Testis (tissue), 3 donors: ENCODE data around the gene CDKL5. TPM values are rescaled to one million over a fixed set of nuclear protein-coding genes. Genes with fewer than 3 reads are reported as not detected.

Experiments
- DNase-seq: peaks from one replicate; pipeline ENCODE4 v3.0.0-alpha.2; 2019
- H3K27ac ChIP-seq, 2 donors: fragments of 200-600 bp; sonication (generic); one replicate each; pipeline ENCODE4 v1.5.1; 2019
- H3K27me3 ChIP-seq: fragments of 200-600 bp; sonication (generic); one replicate; pipeline ENCODE4 v1.5.1; 2019
- H3K36me3 ChIP-seq: fragments of 200-600 bp; sonication (generic); one replicate; pipeline ENCODE4 v1.5.1; 2017; ENCODE audit warnings: low read depth; ENCODE audit errors: missing control alignments
- H3K4me1 ChIP-seq: fragments of 200-600 bp; sonication (generic); one replicate; pipeline ENCODE4 v1.5.1; 2019
- H3K4me3 ChIP-seq, 2 donors: fragments of 200-600 bp; sonication (generic); one replicate each; pipeline ENCODE4 v1.5.1; 2017 to 2019
- H3K9me3 ChIP-seq: fragments of 200-600 bp; sonication (generic); one replicate; pipeline ENCODE4 v1.5.1; 2017
- CTCF ChIP-seq, 3 experiments: fragments of 450-650 bp in 2 of 3; fragments of 200-600 bp in 1 of 3; sonication (generic) in 1 of 3; IDR thresholded peaks; one replicate each; pipeline ENCODE4 v1.5.1; 2016 to 2019; ENCODE audit warnings: antibody characterized with exemption in 3 of 3, mild to moderate bottlenecking in 2 of 3, moderate library complexity in 1 of 3
- POLR2A ChIP-seq: fragments of 450-650 bp; IDR thresholded peaks from one replicate; pipeline ENCODE4 v1.6.1; 2017; ENCODE audit warnings: antibody characterized with exemption, mild to moderate bottlenecking, moderate library complexity
- WGBS, 2 donors: methylation state at CpG; one replicate each; pipeline ENCODE4 v1.1.5; 2018; 5-methylcytosine and 5-hydroxymethylcytosine counted together
- intact Hi-C: fragments of 100-400 bp; cut with DNase I; formaldehyde crosslinking; loops from one replicate; pipeline ENCODE4 v1.15.1; 2023; ENCODE audit warnings: low total_unique reads
- polyA plus RNA-seq: library from polyadenylated mRNA; stranded (reverse); fragments of 350-450 nt; fragmentation: Illumina TruSeq; extraction: RNeasy Lipid Tissue Mini Kit (QIAGEN cat#74804); gene quantifications from one replicate; pipeline ENCODE4 v1.2.3, GENCODE V29; 2014; ENCODE audit warnings: low read depth, low replicate concordance; ENCODE audit not compliant: insufficient read depth
- total RNA-seq, 2 donors: library from RNA; depleted of rRNA; stranded (reverse); fragments of >200 nt; gene quantifications; one replicate each; pipeline ENCODE4 v1.2.3, GENCODE V29; 2016

CDKL5 gene
- total and polyA plus RNA-seq, 3 donors from 2014 or later: 20.1 to 24.7 (median 21.1) TPM

DNA sequence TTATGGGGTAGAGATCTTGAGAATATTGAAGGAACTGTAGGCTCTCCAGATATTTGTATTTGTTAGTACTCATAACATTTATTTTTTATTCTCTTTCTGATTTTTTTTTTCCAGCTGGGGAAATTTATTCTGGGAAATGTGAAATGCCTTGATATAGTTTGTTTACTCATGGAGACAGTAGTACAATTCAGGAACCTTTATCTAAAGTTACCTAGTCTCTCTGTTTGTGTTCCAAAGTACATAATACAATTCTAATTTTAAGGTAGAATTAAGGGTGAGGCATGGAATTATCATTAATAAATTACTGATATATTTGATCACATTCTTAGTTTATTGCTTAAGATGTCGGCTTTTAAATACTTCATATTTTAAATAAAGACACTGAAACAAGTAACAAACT lies 132.5 kb downstream of the CDKL5 start:
- Histone ChIP-seq H3K27ac (no peak overlapping the region), H3K36me3 (no peaks in the 10 kb centered on the region), H3K4me3 (no peak overlapping the region), H3K9me3 (no peaks in the 10 kb centered on the region), H3K4me1 (no peaks in the 10 kb centered on the region), H3K27me3 (no peaks in the 10 kb centered on the region)
- intact Hi-C loops: no loop called here
- 90 to 97% methylated on average over 1 of the region's 1 CpG for WGBS, 2 donors
- no peak for DNase-seq
- TF ChIP-seq POLR2A (no peak), CTCF (IDR thresholded peaks at IDR 0.05) (no peak)

DNA sequence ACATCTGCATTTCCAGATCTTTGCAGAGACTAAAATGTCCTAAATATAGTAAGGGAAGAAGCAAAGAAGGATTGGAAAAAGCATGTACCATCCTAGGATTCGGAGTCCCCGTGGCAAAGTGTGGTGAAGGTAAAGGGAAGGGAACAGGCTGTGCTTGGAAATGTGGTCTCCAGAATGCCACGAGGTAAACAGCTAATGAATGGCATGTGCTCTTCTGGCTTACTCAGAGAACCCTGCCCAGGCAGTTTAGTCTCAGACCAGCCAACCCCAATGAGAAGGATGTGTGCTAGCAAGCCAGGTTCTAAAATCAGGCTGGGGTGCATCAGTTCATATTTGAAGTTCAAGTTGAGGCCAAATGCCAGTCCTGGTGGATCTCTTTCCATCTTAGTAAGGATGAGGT lies 133.4 kb downstream of the CDKL5 start:
- DNase-seq: no peak
- TF ChIP-seq CTCF (IDR thresholded peaks at IDR 0.05): no peak
- no peak for TF ChIP-seq POLR2A
- no peak overlapping the region for H3K4me3 ChIP-seq
- H3K9me3 ChIP-seq: no peaks in the 10 kb centered on the region
- no peaks in the 10 kb centered on the region for H3K36me3 ChIP-seq
- WGBS, 2 donors: 77 to 93% methylated on average over 2 to 3 of the region's 3 CpGs
- no peak overlapping the region for H3K27ac ChIP-seq
- H3K4me1 ChIP-seq: no peaks in the 10 kb centered on the region
- intact Hi-C loops: no loop called here
- H3K27me3 ChIP-seq: no peaks in the 10 kb centered on the region

- Histone ChIP-seq H3K36me3 (no peaks in the 10 kb centered on the region), H3K27me3 (no peaks in the 10 kb centered on the region), H3K4me3 (no peak overlapping the region), H3K9me3 (no peaks in the 10 kb centered on the region), H3K27ac (no peak overlapping the region), H3K4me1 (no peaks in the 10 kb centered on the region)
- DNase-seq: no peak
- TF ChIP-seq POLR2A (no peak), CTCF (IDR thresholded peaks at IDR 0.05) (no peak)
- intact Hi-C loops: no loop called here
- 94 to 100% methylated on average over 1 of the region's 1 CpG for WGBS, 2 donors
These were observed 135.6 kb downstream of the CDKL5 start for GRCh38 chrX:18561020-18561419.

DNA sequence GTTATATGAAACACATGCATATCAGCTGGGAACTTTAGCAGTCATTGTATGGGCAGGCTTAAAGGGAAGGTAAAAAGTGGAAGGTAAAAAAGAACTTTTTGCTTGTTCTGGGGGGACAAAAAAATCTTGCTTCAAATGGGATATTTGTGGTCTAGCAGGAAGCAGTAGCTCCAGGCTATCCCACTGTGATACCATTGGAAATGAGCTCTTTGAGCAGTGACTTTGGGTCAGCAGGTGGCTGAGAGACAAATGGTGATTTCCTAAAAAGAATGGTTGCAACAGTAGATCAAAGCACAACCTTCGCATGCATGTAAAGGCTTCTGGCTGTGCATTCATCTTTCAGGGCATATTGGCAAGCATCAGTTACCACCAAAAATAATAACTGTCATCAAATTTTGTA lies 140.3 kb downstream of the CDKL5 start:
- no peaks in the 10 kb centered on the region for H3K36me3 ChIP-seq
- WGBS, 2 donors: 100% methylated on average over 1 of the region's 1 CpG
- no peak overlapping the region for H3K4me3 ChIP-seq
- intact Hi-C loops: no loop called here
- H3K4me1 ChIP-seq: no peaks in the 10 kb centered on the region
- no peaks in the 10 kb centered on the region for H3K27me3 ChIP-seq
- no peak overlapping the region for H3K27ac ChIP-seq
- no peak for DNase-seq
- H3K9me3 ChIP-seq: no peaks in the 10 kb centered on the region
- no peak for TF ChIP-seq POLR2A
- no peak for TF ChIP-seq CTCF (IDR thresholded peaks at IDR 0.05)

DNA sequence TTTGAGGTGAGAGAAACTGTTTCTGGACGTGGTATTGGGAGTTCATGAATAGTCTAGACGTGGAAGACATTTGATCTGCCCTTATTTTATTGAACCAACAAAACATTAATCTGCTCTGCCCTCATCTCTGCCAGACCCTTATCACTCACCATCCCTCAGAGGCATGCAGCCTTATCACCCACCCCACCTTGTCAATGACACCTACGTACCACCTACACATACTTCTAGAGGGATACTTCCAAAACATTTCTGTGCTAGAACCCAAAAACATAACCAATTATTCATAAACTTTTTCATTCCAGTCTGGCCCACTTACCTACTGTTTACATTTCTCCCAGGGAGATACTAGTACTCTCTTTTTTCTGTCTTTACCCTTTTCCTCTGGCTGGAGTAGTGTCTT lies 141.3 kb downstream of the CDKL5 start:
- 85 to 97% methylated on average over 3 of the region's 3 CpGs for WGBS, 2 donors
- Histone ChIP-seq H3K4me3 (no peak overlapping the region), H3K9me3 (no peaks in the 10 kb centered on the region), H3K4me1 (no peaks in the 10 kb centered on the region), H3K27me3 (no peaks in the 10 kb centered on the region), H3K36me3 (no peaks in the 10 kb centered on the region), H3K27ac (no peak overlapping the region)
- intact Hi-C loops: no loop called here
- TF ChIP-seq POLR2A (no peak), CTCF (IDR thresholded peaks at IDR 0.05) (no peak)
- no peak for DNase-seq
